AG10803 (cell line): ENCODE results near the gene MLH1.
A peak's percentile ranks its signal among the peaks of the same experiment; 100 is the strongest.
"Not testable (repeated sequence)": the region's sequence is repeated elsewhere in the genome, so short reads cannot be mapped to it uniquely, and the experiment has no call there.

Source experiments
- DNase-seq: peaks from one replicate; pipeline ENCODE4 v3.0.0; 2010; ENCODE audit warnings: low read depth
- H3K4me3 ChIP-seq: 2 replicates; pipeline ENCODE4 v1.5.1; 2011; ENCODE audit warnings: mild to moderate bottlenecking, low read length, control low read depth
- TF ChIP-seq, protein P1 (sequence below): conservative IDR thresholded peaks from 2 replicates; pipeline ENCODE4 v1.5.1; 2011; ENCODE audit warnings: mild to moderate bottlenecking, low read length, control low read depth, inconsistent platforms

Gene MLH1

DNA sequence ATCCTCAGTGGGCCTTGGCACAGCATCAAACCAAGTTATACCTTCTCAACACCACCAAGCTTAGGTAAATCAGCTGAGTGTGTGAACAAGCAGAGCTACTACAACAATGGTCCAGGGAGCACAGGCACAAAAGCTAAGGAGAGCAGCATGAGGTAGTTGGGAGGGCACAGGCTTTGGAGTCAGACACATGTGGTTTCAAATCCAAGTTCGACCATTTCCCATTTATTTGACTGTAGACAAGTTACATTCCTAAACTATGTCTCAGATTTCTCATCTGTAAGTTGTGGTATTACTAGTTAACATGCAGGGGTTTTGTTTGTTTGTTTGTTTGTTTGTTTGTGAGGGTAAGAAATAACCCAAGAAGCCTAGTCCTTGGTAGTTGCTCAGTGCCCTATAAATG lies 46.9 kb downstream of the MLH1 start:
- TF ChIP-seq, protein P1, sequence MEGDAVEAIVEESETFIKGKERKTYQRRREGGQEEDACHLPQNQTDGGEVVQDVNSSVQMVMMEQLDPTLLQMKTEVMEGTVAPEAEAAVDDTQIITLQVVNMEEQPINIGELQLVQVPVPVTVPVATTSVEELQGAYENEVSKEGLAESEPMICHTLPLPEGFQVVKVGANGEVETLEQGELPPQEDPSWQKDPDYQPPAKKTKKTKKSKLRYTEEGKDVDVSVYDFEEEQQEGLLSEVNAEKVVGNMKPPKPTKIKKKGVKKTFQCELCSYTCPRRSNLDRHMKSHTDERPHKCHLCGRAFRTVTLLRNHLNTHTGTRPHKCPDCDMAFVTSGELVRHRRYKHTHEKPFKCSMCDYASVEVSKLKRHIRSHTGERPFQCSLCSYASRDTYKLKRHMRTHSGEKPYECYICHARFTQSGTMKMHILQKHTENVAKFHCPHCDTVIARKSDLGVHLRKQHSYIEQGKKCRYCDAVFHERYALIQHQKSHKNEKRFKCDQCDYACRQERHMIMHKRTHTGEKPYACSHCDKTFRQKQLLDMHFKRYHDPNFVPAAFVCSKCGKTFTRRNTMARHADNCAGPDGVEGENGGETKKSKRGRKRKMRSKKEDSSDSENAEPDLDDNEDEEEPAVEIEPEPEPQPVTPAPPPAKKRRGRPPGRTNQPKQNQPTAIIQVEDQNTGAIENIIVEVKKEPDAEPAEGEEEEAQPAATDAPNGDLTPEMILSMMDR, result no peak
- peak; percentile 49 for DNase-seq
- H3K4me3 ChIP-seq, result no peak overlapping the region

DNA sequence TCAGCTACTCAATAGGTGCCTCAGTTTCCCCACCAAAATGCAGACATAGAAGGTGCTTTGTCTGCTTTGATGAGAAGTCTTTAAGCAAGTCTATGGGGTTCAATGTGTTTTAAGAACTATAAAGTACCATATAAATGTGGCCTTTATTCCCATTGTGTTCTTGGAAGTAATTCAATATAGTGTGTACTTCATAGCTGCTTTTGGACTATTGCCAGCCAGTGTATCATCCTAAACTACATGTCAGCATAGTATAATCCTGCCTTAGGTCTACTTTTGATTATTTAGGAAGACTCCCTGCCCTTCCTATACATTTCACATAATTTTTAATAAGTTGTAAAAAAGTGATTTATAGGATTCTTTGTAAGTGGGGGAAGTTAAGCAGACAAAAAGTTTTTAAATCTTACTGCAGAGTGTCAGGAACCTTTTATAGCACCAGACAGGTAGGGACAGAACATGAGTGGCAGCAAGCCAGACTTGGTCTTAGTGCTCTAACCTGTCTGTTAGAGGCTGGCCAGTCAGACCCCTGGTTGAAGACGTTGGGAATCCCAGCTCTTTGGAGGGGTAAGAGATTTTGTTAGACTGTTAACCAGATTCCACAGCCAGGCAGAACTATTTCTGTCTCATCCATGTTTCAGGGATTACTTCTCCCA lies 48.4 kb downstream of the MLH1 start:
- no peak overlapping the region for H3K4me3 ChIP-seq
- TF ChIP-seq, protein P1, result no peak
- no peak for DNase-seq

DNA sequence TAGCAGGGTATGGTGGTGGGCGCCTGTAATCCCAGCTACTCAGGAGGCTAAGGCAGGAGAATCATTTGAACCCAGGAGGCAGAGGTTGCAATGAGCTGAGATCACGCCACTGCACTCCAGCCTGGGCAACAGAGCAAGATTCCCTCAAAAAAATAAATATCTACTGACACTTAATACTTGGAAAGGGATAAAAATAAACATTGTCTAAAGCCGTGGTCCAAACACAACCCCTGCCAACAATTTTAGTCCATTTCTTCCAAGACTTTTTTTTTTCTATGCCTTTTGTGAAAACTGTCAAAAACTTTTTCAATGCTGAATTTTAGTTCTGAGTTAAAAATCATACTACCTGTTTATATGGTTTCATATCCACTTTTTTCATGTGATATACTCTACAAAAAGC lies 49.4 kb downstream of the MLH1 start:
- not testable (repeated sequence) for DNase-seq, H3K4me3 ChIP-seq

DNA sequence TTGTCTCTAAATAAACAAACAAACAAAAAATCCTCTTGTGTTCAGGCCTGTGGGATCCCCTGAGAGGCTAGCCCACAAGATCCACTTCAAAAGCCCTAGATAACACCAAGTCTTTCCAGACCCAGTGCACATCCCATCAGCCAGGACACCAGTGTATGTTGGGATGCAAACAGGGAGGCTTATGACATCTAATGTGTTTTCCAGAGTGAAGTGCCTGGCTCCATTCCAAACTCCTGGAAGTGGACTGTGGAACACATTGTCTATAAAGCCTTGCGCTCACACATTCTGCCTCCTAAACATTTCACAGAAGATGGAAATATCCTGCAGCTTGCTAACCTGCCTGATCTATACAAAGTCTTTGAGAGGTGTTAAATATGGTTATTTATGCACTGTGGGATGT lies 57.0 kb downstream of the MLH1 start:
- no peak overlapping the region for H3K4me3 ChIP-seq
- no peak for DNase-seq
- TF ChIP-seq, protein P1, result no peak

DNA sequence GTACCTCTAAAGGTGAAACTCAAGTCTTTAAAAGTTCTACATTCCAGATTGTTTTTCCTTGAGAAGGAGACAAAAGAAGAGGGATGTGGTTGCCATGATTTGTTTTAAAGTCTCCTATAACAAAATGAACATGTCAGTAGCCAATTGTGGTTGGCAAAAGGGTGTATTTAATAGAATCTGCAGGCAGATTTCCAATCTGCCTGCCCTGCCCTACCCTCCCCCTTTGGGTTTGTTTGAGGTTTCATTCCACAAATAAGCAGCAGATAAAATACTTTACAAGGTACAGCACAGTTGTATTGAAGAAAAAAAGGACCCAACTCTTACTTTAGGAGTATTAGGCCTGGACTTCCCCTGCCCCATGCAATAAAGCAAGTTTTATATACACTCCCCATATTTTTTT lies 59.5 kb downstream of the MLH1 start:
- TF ChIP-seq, protein P1, result no peak
- no peak for DNase-seq
- H3K4me3 ChIP-seq, result no peak overlapping the region

DNA sequence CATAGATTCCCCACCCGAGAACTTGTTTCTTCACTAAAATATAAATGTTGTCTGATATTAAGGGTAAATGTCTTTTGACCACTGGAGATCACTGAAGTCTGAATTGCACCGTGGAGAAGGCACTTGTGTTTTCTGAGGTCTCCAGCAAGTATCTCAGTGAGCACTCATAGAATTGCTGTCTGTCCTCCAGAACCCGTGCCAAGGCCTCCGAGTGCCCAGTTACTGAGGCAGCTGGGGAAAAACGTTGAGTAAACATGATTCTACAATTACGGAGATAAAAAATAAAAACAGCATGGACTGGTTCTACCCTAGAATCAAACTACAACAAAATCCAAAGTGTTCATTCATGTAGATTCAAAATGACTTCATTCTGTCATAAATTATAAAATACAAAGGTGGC lies 60.0 kb downstream of the MLH1 start:
- DNase-seq, result no peak
- no peak overlapping the region for H3K4me3 ChIP-seq
- TF ChIP-seq, protein P1, result no peak

DNA sequence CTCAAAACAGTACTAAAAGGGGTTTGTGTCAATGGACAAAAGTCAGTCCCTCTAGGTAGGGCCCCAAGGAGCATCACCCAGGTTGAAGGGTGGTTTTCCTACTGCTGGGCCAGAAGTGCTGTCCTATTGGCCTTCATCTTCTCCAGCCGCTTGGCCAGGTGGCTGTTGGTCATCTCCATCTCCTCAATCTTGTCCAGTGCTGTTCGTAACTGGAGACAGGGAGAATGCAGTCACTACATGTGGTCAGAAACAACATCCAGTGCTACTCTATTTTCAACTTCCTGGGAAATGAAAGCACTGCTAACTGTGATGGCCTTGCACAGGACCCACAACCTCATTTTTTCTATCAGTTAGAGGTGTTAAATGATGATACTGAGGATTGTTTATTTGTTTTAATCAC lies 60.4 kb downstream of the MLH1 start:
- no peak for DNase-seq
- TF ChIP-seq, protein P1, result no peak
- H3K4me3 ChIP-seq, result no peak overlapping the region

DNA sequence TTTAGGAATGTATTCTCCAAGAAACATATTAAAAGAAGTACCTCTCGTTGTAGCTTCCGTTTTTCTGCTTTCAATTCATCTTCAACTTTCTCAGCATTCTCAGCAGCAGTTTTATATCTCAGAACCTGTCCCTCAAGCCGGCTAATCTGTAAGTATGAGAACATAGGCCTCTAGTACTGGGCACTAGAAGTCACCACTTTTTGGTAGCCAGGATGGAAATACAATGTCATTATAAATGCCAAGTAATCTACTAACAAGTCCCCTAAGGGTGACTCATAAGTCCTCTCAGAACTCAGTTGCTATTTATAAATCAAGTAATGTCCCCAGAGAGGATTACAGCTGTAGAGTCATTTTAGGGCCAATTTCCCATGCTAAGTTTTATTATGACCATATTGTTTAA lies 61.1 kb downstream of the MLH1 start:
- no peak overlapping the region for H3K4me3 ChIP-seq
- TF ChIP-seq, protein P1, result no peak
- DNase-seq, result peak; percentile 80

DNA sequence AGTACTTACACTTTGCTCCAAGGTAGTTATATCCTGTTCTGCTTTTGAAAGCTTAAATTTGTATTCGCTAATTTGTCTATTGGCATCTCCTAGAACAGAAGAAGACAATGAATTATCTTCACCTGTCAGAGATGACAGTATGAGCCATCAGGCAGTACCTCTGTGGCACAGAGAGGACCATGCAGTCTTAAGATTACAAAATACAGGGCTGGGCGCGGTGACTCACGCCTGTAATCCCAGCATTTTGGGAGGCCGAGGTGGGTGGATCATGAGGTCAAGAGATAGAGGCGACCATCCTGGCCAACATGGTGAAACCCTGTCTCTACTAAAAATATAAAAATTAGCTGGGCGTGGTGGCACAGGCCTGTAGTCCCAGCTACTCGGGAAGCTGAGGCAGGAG lies 61.8 kb downstream of the MLH1 start:
- DNase-seq, result not testable (repeated sequence)

More for the DNA sequence above, 61.8 kb downstream of the MLH1 start:
- not testable (repeated sequence) for H3K4me3 ChIP-seq
